Inflammatory macrophage treated with lipopolysaccharide for 4 hours (primary cell): Measurements from ENCODE around the gene APOM.

ENCODE experiments used
- DNase-seq: peaks from one replicate; pipeline ENCODE4 v3.0.0-alpha.2; 2020

APOM gene

DNA sequence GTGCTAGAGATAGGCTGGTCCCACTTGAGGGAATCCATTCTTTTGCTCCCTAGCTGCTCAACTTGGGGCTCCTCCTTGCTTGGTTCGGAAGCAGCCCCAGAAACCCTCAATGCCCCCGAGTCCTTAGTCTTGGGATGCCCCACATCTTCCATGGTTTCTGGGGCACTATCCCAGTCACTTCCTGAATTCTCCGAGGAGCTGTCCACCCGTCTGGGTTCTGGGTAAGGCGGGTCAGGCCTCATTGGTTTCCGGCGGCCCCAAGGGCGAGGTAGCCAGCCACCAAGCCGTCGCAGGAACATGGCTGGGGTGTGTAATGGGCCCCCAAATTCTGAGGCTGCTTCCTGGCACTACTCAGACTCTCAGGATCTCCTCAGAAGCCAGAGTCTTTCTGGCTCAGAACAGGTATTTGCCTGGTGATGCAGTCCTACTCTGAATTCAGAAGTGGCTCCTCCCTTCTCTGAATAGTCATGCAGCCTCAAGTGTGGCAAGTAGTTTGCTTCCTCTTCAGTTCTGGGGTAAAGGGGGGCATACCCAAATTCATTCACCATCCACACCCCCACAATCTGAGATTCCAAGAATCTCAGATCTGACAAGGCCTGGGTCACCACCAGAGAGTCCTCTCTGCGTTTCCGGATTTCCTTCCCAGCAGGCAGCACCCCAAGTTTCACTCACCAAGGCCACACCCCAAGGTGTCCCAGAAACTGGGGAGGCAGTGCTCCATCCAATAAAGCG, 4.1 kb downstream of the APOM start:
- DNase-seq = peak; percentile 51

- DNase-seq = peak; percentile 86
These were observed 4.9 kb downstream of the APOM start, which contains the start of gene C6orf47 for GRCh38 chr6:31660381-31661261. Gene C6orf47, minus strand, starts transcription at chr6:31660778. Its CDS starts 831 bp downstream, at chr6:31659947.

DNA sequence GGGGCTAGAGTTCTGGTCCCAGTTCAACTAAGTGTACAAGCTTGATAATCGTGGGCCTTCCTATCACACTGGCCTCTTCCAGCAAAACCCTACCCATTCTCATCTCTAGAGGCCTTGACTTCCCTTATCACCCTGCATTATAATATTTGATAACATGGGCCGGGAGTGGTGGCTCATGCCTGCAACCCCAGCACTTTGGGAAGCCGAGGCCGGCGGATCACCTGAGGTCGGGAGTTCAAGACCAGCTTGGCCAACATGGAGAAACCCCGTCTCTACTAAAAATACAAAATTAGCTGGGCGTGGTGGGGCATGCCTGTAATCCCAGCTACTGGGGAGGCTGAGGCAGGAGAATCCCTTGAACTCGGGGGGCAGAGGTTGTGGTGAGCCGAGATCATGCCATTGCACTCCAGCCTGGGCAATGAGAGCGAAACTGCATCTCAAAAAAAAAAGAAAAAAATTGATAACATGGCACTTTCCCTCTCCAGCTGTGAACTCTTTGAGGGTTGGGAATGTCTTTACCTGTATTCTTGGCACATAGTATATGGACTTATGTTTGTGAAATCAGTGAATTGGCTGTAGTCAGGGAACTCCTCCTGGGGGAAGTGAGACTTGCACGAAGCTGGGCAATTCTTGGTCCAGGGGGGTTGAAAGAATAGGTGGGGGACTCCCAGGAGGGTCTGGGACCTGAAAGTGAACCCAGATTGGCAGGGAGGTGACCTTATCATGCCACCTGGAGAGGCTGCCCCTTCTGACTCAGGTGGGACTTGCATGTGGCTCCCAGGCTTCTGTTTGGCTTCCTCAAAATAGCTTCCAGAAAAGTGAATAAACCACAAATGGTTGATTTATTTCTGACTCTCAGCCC, 5.8 kb downstream of the APOM start:
- no peak for DNase-seq

DNA sequence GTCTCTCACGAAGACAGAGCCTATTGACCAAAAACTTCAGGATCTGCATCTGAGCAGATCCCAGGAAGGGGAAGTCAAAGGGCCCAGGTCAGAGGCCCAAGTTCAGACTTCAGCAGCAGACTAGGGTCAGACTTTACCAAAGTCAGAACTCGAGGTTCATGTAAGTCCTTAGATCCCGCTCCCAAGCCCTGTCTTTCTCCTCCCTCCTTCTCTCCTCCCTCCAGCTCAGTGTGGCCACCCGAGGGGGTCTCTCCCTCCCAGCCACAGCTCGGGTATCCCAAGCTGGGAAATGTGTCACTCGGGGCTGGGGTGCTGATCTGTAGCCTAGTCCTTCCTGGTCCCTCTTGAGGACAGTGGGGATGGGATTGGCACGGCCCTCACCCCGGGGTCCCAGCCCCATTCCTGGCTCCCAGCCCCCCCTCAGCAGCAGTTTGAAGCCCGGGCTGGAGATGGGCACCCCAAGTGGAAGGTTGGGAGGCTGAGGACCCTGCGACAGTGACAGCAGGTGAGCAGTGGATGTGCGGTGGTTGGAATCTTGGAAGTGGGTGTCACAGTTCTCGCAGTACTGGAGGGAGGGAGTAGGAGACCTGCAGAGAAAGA, 6.5 kb downstream of the APOM start:
- DNase-seq = no peak

DNA sequence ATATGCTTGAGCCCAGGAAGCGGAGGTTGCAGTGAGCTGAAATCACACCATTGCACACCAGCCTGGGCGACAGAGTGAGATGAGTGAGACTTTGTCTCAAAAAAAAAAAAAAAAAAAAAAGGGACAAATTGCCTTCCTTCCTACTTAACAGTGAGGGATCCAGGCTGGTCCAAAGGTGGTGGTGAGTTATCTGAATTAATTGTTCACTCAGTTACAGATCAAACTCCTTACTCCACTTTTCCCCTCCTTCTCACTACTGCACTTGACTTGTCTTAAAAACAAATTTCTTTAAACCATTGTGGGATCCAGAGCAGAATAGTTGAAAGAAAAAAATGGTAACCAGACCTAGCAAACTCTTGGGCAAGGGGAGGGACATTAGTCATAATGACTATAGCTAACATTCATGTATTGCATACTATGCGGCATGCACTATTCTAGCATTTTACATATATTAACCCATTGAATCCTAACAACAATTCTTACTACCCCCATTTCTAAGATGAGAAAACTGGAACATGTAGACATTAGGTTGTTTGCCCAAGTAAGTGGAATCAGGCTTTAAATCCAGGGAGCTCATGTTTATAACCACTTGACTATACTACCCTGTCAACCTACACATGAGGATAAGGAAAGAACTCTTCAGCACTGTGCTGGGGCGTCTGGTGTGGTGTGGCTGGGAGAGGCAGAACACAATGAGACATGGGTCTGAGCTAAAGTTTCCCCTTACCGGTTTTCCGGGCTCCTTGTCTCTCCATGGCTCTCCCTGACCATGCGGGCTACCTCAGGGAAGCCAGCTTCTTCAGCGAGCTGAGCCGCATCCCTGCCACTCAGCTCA, 7.6 kb downstream of the APOM start:
- DNase-seq = peak; percentile 74

- no peak for DNase-seq
These were observed 8.5 kb downstream of the APOM start for GRCh38 chr6:31663961-31664789.

GRCh38 chr6:31664790-31665500, 9.3 kb downstream of the APOM start, which contains the start of gene GPANK1:
Gene GPANK1, minus strand, starts transcription at chr6:31664997. Its CDS starts 519 bp downstream, at chr6:31664478.
- DNase-seq = peak; percentile 97

DNA sequence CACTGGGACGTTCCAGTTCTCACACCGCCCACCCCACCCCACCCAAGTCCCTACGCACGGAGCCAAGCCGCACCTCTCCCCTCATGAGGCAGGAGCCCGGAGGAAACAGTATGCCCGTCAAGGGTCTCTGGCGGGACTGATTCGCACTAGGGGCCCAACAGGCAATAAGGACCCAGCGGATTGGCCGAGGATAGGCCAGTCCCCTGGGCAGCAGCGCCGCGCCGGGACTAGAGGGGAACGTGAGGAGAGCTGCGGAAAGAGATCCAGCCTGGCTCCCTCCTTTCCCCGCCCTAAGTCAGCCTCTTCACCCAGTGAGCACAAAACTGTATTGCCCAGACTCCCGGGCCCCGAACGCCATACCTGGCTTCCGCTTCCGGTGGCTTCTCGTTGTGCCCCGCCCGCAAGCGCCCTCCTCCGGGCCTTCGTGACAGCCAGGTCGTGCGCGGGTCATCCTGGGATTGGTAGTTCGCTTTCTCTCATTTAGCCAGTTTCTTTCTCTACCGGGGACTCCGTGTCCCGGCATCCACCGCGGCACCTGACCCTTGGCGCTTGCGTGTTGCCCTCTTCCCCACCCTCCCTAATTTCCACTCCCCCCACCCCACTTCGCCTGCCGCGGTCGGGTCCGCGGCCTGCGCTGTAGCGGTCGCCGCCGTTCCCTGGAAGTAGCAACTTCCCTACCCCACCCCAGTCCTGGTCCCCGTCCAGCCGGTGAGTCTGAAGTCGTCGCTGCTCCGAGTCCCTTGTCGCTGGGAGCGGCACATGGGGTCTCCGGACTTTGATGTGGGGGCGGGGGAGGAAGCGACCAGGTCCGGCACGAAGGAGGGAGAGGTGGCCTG, 10.0 kb downstream of the APOM start, which contains the start of gene CSNK2B:
Gene CSNK2B, plus strand, starts transcription at position 580 of the 836 bp plus-strand sequence. CDS start 752 bp downstream, outside the sequence.
- DNase-seq = peak; percentile 98

- DNase-seq = peak; percentile 72
These were observed 10.8 kb downstream of the APOM start for GRCh38 chr6:31666337-31666965.

GRCh38 chr6:31669676-31670075, 14.0 kb downstream of the APOM start, which contains the start of gene LY6G5B:
Gene LY6G5B, plus strand, starts transcription at chr6:31669976. Its CDS starts 975 bp downstream, at chr6:31670951.
- no peak for DNase-seq

DNA sequence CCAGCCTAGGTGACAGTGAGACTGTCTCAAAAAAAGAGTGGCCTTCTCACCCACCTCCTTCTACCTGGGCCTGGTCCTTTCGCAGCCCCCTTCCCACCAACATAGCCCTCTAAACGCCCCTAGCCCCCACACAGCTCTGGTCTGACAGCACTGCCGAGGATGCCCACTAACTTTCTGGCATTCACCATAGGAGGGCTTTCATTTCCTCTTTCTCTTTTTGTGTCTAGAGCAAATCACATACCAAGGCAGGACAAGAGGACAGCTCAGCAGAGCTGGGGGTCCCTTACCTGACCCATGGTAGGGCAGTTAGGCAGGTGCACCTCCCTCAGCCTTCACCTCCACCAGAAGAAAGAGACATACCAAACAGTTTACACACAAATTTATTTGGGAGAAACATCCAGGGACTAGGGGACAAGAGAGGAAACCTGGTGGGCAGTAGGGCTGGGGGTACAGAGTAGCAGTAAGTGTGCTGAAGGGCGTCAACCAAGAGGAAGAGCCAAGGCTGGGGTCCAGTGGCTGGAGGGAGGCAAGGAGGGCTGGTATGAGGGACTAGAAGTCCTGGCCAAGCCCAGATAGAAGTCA, 20.7 kb downstream of the APOM start:
- no peak for DNase-seq

DNA sequence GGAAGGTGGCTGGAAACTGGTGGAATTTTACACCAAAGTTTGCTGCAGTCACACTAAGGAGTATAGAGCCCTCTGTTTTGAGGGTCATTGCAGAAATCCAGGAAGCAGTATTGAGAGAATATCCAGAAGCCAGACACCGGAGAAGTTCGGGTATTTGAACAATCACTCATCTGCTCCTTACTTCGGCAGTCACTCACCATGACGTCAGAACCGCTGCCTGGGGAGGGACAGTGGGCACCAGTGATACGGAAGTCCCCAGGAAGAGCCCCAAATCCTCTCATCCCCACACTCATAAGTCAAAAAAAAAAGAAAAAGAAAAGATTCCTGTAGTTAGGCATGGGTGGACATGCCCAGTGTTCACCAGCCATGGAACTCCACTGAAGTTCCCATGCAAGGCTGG, 21.2 kb downstream of the APOM start:
- no peak for DNase-seq

GRCh38 chr6:31677955-31678354, 22.3 kb downstream of the APOM start:
- no peak for DNase-seq

- DNase-seq = peak; percentile 69
These were observed 24.8 kb downstream of the APOM start, which contains the start of gene LY6G5C for GRCh38 chr6:31680226-31681134. Gene LY6G5C, minus strand, starts transcription at chr6:31681067. Its CDS starts 694 bp downstream, at chr6:31680373.

GRCh38 chr6:31681135-31681671, 25.5 kb downstream of the APOM start:
- DNase-seq = peak; percentile 39

GRCh38 chr6:31683591-31683990, 27.9 kb downstream of the APOM start:
- no peak for DNase-seq
